ENCODE measurements around the gene HIPK4. TPM values are rescaled to one million over a fixed set of nuclear protein-coding genes. Genes with fewer than 3 reads are reported as not detected.

HIPK4 gene
- total and polyA plus RNA-seq, 2 of the 8 experiments (the other 6 are each of a cell fraction or from before 2014, with no cell fraction given): 0.15 to 0.57 TPM

DNA sequence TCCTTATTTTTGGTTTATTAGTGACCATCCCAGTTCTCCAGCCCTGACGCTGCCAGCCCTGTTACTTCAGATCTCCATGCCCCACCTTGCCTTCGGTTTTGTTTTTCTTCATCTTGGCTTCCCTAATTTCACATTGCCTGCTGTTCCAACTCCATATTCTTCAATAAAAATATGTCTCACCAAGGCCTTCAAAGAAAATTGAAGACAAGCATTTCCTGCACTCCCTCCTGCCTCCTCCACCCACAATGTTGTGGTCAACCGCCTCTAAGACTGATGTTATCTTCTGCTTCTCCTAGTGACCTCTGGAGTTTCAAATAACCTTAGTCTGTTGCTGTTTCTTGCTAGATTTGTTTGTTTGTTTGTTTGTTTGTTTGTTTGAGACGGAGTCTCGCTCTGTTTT, 26.9 kb downstream of the HIPK4 start:
- no peak overlapping the region for H3K27ac ChIP-seq (ENCODE audit: low read depth, low read length)
- H3K9ac ChIP-seq (replicated peaks in 1 of 4; ENCODE audit: extremely low read depth in 1 of 4, low read depth in 3 of 4, low read length in 3 of 4): no peak overlapping the region
- no peak overlapping the region for H3K18ac ChIP-seq (ENCODE audit: extremely low read depth, low read length)
- ChIA-PET CTCF (ENCODE audit: partially characterized antibody) (no interaction called here), POLR2A (ENCODE audit: partially characterized antibody) (no interaction called here)
- H3K4me1 ChIP-seq (replicated peaks in 1 of 4; ENCODE audit: control insufficient read depth in 3 of 4, insufficient read depth in 4 of 4, low read length in 3 of 4): peaks cover 0 to 16% (median 10%) of the 10 kb centered on the region in 4 experiments; a peak in 6 of 7 replicates
- 90% methylated on average over 5 of the region's 5 CpGs; no CpG with 5 or more reads in 1 of the 2 experiments for WGBS, 2 experiments (ENCODE audit: extremely low coverage in 1 of 2, insufficient coverage in 1 of 2, insufficient read length in 1 of 2, insufficient replicate concordance in 2 of 2, low coverage in 1 of 2, low lambda C conversion rate in 2 of 2, missing lambda C conversion rate in 1 of 2)
- H3K4me3 ChIP-seq (ENCODE audit: extremely low read depth in 1 of 4, insufficient read depth in 2 of 4, low read depth in 3 of 4, low read length in 4 of 4): no peak overlapping the region
- peaks cover 0 to 4% (median 3%) of the 10 kb centered on the region in 4 experiments; a peak in 3 of 8 replicates for H3K36me3 ChIP-seq (ENCODE audit: control insufficient read depth in 2 of 4, insufficient read depth in 4 of 4, low read length in 3 of 4)
- H3K23me2 ChIP-seq (ENCODE audit: low read depth, low read length): peaks cover 2% of the 10 kb centered on the region
- no peak overlapping the region for H2BK5ac ChIP-seq (ENCODE audit: low read depth, low read length)
- no peak overlapping the region for H2BK12ac ChIP-seq (ENCODE audit: low read depth, low read length)
- H3K79me2 ChIP-seq (ENCODE audit: control insufficient read depth in 1 of 2, insufficient read depth in 2 of 2, low read length in 2 of 2): no peaks in the 10 kb centered on the region
- H3K9me3 ChIP-seq (ENCODE audit: insufficient read depth in 2 of 2, low read depth in 1 of 2, low read length in 1 of 2): no peaks in the 10 kb centered on the region
- H4K20me1 ChIP-seq (replicated peaks in 1 of 2; ENCODE audit: control insufficient read depth in 1 of 2, insufficient read depth in 2 of 2, low read length in 2 of 2): peaks cover 0 to 5% of the 10 kb centered on the region in 2 experiments
- no peak overlapping the region for H2AK5ac ChIP-seq (ENCODE audit: low read depth, low read length)
- DNase-seq (ENCODE audit: low read depth in 1 of 2, low spot score in 2 of 2) (no peak), FAIRE-seq (no peak)
- no peak overlapping the region for H2BK20ac ChIP-seq (ENCODE audit: low read length)
- no peak overlapping the region for H2AFZ ChIP-seq (ENCODE audit: low read length)
- H3K56ac ChIP-seq (replicated peaks; ENCODE audit: insufficient read length, low read depth, low read length): no peak overlapping the region
- no peak overlapping the region for H3K4me2 ChIP-seq (ENCODE audit: insufficient read depth in 1 of 2, low read depth in 2 of 2, low read length in 2 of 2)
- H3K27me3 ChIP-seq (replicated peaks in 1 of 4; ENCODE audit: control insufficient read depth in 3 of 4, extremely low read depth in 1 of 4, insufficient read depth in 3 of 4, low read length in 3 of 4): no peaks in the 10 kb centered on the region
- no peak overlapping the region for H2BK120ac ChIP-seq (replicated peaks; ENCODE audit: low read depth, low read length)
- no peak overlapping the region for H4K5ac ChIP-seq (ENCODE audit: insufficient read length, low read depth, low read length)
- H3K79me1 ChIP-seq (ENCODE audit: low read depth, low read length): no peaks in the 10 kb centered on the region
- H3K23ac ChIP-seq (ENCODE audit: insufficient read length): no peak overlapping the region
- no peak overlapping the region for H4K8ac ChIP-seq (ENCODE audit: extremely low read depth, insufficient read depth, low read length)
- H3K14ac ChIP-seq (ENCODE audit: insufficient read length): no peak overlapping the region
- no peak overlapping the region for H4K91ac ChIP-seq (replicated peaks; ENCODE audit: insufficient read length, low read length)
- no peak overlapping the region for H2BK15ac ChIP-seq (ENCODE audit: low read length)
- no peak overlapping the region for H3K4ac ChIP-seq (replicated peaks; ENCODE audit: insufficient read length, low read depth, low read length)
- TF ChIP-seq ASH2L (IDR thresholded peaks at IDR 0.05; ENCODE audit: low read length): no peak
- TF ChIP-seq, protein P1, sequence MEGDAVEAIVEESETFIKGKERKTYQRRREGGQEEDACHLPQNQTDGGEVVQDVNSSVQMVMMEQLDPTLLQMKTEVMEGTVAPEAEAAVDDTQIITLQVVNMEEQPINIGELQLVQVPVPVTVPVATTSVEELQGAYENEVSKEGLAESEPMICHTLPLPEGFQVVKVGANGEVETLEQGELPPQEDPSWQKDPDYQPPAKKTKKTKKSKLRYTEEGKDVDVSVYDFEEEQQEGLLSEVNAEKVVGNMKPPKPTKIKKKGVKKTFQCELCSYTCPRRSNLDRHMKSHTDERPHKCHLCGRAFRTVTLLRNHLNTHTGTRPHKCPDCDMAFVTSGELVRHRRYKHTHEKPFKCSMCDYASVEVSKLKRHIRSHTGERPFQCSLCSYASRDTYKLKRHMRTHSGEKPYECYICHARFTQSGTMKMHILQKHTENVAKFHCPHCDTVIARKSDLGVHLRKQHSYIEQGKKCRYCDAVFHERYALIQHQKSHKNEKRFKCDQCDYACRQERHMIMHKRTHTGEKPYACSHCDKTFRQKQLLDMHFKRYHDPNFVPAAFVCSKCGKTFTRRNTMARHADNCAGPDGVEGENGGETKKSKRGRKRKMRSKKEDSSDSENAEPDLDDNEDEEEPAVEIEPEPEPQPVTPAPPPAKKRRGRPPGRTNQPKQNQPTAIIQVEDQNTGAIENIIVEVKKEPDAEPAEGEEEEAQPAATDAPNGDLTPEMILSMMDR (IDR thresholded peaks at IDR 0.05; ENCODE audit: control extremely low read depth in 1 of 3, insufficient read depth in 1 of 3, low read depth in 1 of 3, low read length in 3 of 3): no peak
- no peak for TF ChIP-seq SIRT6 (IDR thresholded peaks at IDR 0.05; ENCODE audit: low read length)
- TF ChIP-seq BACH1 (IDR thresholded peaks at IDR 0.05; ENCODE audit: low read length): no peak
- TF ChIP-seq RNF2 (IDR thresholded peaks at IDR 0.05; ENCODE audit: borderline replicate concordance, low read depth, low read length, missing control alignments, poor library complexity, severe bottlenecking): no peak
- no peak for TF ChIP-seq EP300 (IDR thresholded peaks at IDR 0.05; ENCODE audit: borderline replicate concordance in 1 of 2, low read depth in 2 of 2, low read length in 2 of 2)
- TF ChIP-seq CBX8 (IDR thresholded peaks at IDR 0.05; ENCODE audit: borderline replicate concordance, low read depth, low read length): no peak
- no peak for TF ChIP-seq TCF12 (IDR thresholded peaks at IDR 0.05; ENCODE audit: low read depth, low read length)
- no peak for TF ChIP-seq CHD1 (IDR thresholded peaks at IDR 0.05; ENCODE audit: low read depth, low read length)

All from H1 (cell line).